Neural cell (in vitro differentiated cells): ENCODE data around the gene ZFY. TPM values are rescaled to one million over a fixed set of nuclear protein-coding genes. Genes with fewer than 3 reads are reported as not detected.
"Not testable (repeated sequence)": the region's sequence is repeated elsewhere in the genome, so short reads cannot be mapped to it uniquely, and the experiment has no call there.

Experiments used
- H2AFZ ChIP-seq: fragments of 200-600, 300-800 bp; sonication (generic), shearing (Covaris generic); 2 replicates; pipeline ENCODE4 v1.6.0; 2014; ENCODE audit warnings: low read depth, mild to moderate bottlenecking, antibody characterized with exemption, low read length, moderate library complexity
- H3F3A ChIP-seq: fragments of 200-600 bp; shearing (Covaris generic); 2 replicates; pipeline ENCODE4 v1.6.1; 2016; ENCODE audit warnings: mild to moderate bottlenecking, moderate library complexity, mixed read lengths, antibody characterized with exemption, low read length; ENCODE audit not compliant: insufficient read depth, poor library complexity, severe bottlenecking
- H3K27ac ChIP-seq: fragments of 200-600, 300-800 bp; sonication (generic), shearing (Covaris generic); 2 replicates; pipeline ENCODE4 v1.5.1; 2014; ENCODE audit warnings: mild to moderate bottlenecking, low read length, moderate library complexity
- H3K27me3 ChIP-seq: fragments of 300-800, 200-600 bp; sonication (generic), shearing (Covaris generic); 2 replicates; pipeline ENCODE4 v1.6.0; 2014; ENCODE audit warnings: mild to moderate bottlenecking, low read depth, low read length, moderate library complexity; ENCODE audit not compliant: insufficient read depth
- H3K36me3 ChIP-seq: fragments of 300-800, 200-600 bp; sonication (generic), shearing (Covaris generic); 2 replicates; pipeline ENCODE4 v1.5.1; 2014; ENCODE audit warnings: mild to moderate bottlenecking, antibody characterized with exemption, low read length, moderate library complexity; ENCODE audit not compliant: insufficient read depth
- H3K4me2 ChIP-seq: fragments of 300-800, 200-600 bp; sonication (generic), shearing (Covaris generic); 2 replicates; pipeline ENCODE4 v1.6.0; 2014; ENCODE audit warnings: mild to moderate bottlenecking, low read length
- H3K4me3 ChIP-seq: fragments of 300-800, 200-600 bp; sonication (generic), shearing (Covaris generic); 2 replicates; pipeline ENCODE4 v1.5.1; 2014; ENCODE audit warnings: mild to moderate bottlenecking, low read length, moderate library complexity
- H3K79me2 ChIP-seq: fragments of 200-600 bp; shearing (Covaris generic); replicated peaks from 2 replicates; pipeline ENCODE4 v1.6.0; 2014; ENCODE audit warnings: mild to moderate bottlenecking, low read length, moderate library complexity; ENCODE audit not compliant: insufficient read depth
- H3K9ac ChIP-seq: fragments of 300-800, 200-600 bp; sonication (generic), shearing (Covaris generic); 2 replicates; pipeline ENCODE4 v1.6.1; 2016; ENCODE audit warnings: mild to moderate bottlenecking, low read length, mixed read lengths
- H3K9me2 ChIP-seq: fragments of 200-600 bp; shearing (Covaris generic); 2 replicates; pipeline ENCODE4 v1.6.1; 2016; ENCODE audit warnings: mild to moderate bottlenecking, low read length, mixed read lengths; ENCODE audit not compliant: insufficient read depth
- H3K9me3 ChIP-seq: fragments of 200-600, 300-800 bp; sonication (generic), shearing (Covaris generic); 2 replicates; pipeline ENCODE4 v1.6.1; 2016; ENCODE audit warnings: mild to moderate bottlenecking, mixed run types, low read length, moderate library complexity, mixed read lengths
- H4K20me1 ChIP-seq: fragments of 200-600 bp; shearing (Covaris generic); 2 replicates; pipeline ENCODE4 v1.6.1; 2016; ENCODE audit warnings: mild to moderate bottlenecking, mixed run types; ENCODE audit not compliant: insufficient read depth
- EP300 ChIP-seq: fragments of 450-650 bp; conservative IDR thresholded peaks from 2 replicates; pipeline ENCODE4 v1.6.1; 2014; ENCODE audit warnings: antibody characterized with exemption, mild to moderate bottlenecking, moderate library complexity; ENCODE audit not compliant: poor library complexity, severe bottlenecking
- EZH2 ChIP-seq: fragments of 200-600, 300-800 bp; shearing (Covaris generic), sonication (generic); IDR thresholded peaks from 2 replicates; pipeline ENCODE4 v1.6.1; 2014; ENCODE audit warnings: antibody characterized with exemption, low read length, borderline replicate concordance, mild to moderate bottlenecking; ENCODE audit not compliant: insufficient read depth, poor library complexity, severe bottlenecking
- MXI1 ChIP-seq: fragments of 450-650 bp; conservative IDR thresholded peaks from 2 replicates; pipeline ENCODE4 v1.6.1; 2014; ENCODE audit warnings: antibody characterized with exemption, mild to moderate bottlenecking; ENCODE audit not compliant: poor library complexity, severe bottlenecking
- POLR2AphosphoS5 ChIP-seq: IDR thresholded peaks from 2 replicates; pipeline ENCODE4 v1.6.1; 2012
- RAD21 ChIP-seq: fragments of 450-650 bp; conservative IDR thresholded peaks from 2 replicates; pipeline ENCODE4 v1.6.1; 2014; ENCODE audit warnings: antibody characterized with exemption, mild to moderate bottlenecking, moderate library complexity
- SMC3 ChIP-seq: fragments of 450-650 bp; conservative IDR thresholded peaks from 2 replicates; pipeline ENCODE4 v1.6.1; 2014; ENCODE audit warnings: antibody characterized with exemption, mild to moderate bottlenecking, moderate library complexity; ENCODE audit not compliant: poor library complexity
- TAF1 ChIP-seq: IDR thresholded peaks from 2 replicates; pipeline ENCODE4 v1.6.1; 2012; ENCODE audit warnings: low read depth
- polyA plus RNA-seq: library from polyadenylated mRNA; depleted of rRNA; stranded (reverse); fragments of >200 nt; gene quantifications from 2 replicates; pipeline ENCODE4 v1.2.3, GENCODE V29; 2014
- TF ChIP-seq, protein P1 (sequence below): fragments of 450-650 bp; IDR thresholded peaks from 2 replicates; pipeline ENCODE4 v1.5.1; 2014; ENCODE audit warnings: antibody characterized with exemption, mild to moderate bottlenecking, moderate library complexity; ENCODE audit not compliant: poor library complexity, severe bottlenecking
- TF ChIP-seq, protein P2 (sequence below): IDR thresholded peaks from 2 replicates; pipeline ENCODE4 v1.6.1; 2012; ENCODE audit warnings: borderline replicate concordance

Gene ZFY
- polyA plus RNA-seq, 1 donor from 2014 or later = 15.5 TPM

DNA sequence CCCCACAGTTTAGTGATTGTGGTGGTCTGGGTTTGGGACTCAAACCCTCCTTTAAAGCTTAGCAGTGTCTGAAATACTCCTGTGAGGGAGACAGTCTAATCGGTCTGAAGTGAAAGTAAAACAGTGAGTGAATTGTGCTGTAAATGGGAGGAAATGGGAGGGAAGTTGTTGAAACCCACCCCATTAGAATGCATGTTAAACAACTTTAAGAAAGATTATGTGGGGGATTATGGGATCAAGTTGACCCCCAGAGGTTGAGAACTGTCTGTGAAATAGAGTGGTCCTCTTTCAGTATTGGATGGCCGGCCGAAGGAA lies 68.3 kb downstream of the ZFY start:
- no peak for TF ChIP-seq RAD21
- TF ChIP-seq EZH2 = no peak
- TF ChIP-seq, protein P1, sequence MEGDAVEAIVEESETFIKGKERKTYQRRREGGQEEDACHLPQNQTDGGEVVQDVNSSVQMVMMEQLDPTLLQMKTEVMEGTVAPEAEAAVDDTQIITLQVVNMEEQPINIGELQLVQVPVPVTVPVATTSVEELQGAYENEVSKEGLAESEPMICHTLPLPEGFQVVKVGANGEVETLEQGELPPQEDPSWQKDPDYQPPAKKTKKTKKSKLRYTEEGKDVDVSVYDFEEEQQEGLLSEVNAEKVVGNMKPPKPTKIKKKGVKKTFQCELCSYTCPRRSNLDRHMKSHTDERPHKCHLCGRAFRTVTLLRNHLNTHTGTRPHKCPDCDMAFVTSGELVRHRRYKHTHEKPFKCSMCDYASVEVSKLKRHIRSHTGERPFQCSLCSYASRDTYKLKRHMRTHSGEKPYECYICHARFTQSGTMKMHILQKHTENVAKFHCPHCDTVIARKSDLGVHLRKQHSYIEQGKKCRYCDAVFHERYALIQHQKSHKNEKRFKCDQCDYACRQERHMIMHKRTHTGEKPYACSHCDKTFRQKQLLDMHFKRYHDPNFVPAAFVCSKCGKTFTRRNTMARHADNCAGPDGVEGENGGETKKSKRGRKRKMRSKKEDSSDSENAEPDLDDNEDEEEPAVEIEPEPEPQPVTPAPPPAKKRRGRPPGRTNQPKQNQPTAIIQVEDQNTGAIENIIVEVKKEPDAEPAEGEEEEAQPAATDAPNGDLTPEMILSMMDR = no peak
- TF ChIP-seq, protein P2, sequence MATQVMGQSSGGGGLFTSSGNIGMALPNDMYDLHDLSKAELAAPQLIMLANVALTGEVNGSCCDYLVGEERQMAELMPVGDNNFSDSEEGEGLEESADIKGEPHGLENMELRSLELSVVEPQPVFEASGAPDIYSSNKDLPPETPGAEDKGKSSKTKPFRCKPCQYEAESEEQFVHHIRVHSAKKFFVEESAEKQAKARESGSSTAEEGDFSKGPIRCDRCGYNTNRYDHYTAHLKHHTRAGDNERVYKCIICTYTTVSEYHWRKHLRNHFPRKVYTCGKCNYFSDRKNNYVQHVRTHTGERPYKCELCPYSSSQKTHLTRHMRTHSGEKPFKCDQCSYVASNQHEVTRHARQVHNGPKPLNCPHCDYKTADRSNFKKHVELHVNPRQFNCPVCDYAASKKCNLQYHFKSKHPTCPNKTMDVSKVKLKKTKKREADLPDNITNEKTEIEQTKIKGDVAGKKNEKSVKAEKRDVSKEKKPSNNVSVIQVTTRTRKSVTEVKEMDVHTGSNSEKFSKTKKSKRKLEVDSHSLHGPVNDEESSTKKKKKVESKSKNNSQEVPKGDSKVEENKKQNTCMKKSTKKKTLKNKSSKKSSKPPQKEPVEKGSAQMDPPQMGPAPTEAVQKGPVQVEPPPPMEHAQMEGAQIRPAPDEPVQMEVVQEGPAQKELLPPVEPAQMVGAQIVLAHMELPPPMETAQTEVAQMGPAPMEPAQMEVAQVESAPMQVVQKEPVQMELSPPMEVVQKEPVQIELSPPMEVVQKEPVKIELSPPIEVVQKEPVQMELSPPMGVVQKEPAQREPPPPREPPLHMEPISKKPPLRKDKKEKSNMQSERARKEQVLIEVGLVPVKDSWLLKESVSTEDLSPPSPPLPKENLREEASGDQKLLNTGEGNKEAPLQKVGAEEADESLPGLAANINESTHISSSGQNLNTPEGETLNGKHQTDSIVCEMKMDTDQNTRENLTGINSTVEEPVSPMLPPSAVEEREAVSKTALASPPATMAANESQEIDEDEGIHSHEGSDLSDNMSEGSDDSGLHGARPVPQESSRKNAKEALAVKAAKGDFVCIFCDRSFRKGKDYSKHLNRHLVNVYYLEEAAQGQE = no peak
- TF ChIP-seq SMC3 = no peak
- Histone ChIP-seq H3F3A (no peaks in the 10 kb centered on the region), H3K9me2 (no peaks in the 10 kb centered on the region), H3K27me3 (no peaks in the 10 kb centered on the region), H3K9ac (no peak overlapping the region), H2AFZ (no peak overlapping the region), H3K9me3 (no peaks in the 10 kb centered on the region), H3K4me2 (no peak overlapping the region), H3K79me2 (no peaks in the 10 kb centered on the region), H3K27ac (no peak overlapping the region), H4K20me1 (no peaks in the 10 kb centered on the region), H3K4me3 (no peak overlapping the region), H3K36me3 (no peaks in the 10 kb centered on the region)

DNA sequence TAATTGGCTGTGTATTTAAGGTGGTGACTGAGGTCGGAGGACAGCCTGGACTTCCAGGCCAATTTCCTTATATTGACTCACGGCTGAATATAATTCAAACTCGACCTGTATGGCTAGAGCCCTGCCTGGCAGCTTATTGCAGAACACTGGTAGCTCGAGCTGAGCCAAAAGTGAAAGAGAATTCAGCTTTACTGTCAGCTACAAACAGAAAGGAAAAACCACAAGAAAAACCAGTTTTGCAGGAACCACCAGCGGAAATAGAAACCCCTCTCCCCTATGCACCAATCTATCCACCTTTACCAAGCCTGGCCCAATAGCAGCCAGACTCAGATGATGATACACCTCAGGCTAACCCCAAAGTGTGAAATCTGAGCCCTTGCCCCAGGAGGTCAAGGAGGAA lies 68.7 kb downstream of the ZFY start:
- Histone ChIP-seq H3F3A (no peaks in the 10 kb centered on the region), H3K9me2 (no peaks in the 10 kb centered on the region), H3K79me2 (no peaks in the 10 kb centered on the region), H3K27me3 (no peaks in the 10 kb centered on the region), H3K27ac (no peak overlapping the region), H3K4me2 (no peak overlapping the region), H3K9me3 (no peaks in the 10 kb centered on the region), H2AFZ (no peak overlapping the region), H3K4me3 (no peak overlapping the region), H4K20me1 (no peaks in the 10 kb centered on the region), H3K9ac (no peak overlapping the region), H3K36me3 (no peaks in the 10 kb centered on the region)
- TF ChIP-seq EP300 (no peak), MXI1 (no peak), SMC3 (no peak), EZH2 (no peak), TAF1 (no peak), RAD21 (no peak), POLR2AphosphoS5 (no peak)
- TF ChIP-seq, protein P2 = no peak
- TF ChIP-seq, protein P1 = no peak

DNA sequence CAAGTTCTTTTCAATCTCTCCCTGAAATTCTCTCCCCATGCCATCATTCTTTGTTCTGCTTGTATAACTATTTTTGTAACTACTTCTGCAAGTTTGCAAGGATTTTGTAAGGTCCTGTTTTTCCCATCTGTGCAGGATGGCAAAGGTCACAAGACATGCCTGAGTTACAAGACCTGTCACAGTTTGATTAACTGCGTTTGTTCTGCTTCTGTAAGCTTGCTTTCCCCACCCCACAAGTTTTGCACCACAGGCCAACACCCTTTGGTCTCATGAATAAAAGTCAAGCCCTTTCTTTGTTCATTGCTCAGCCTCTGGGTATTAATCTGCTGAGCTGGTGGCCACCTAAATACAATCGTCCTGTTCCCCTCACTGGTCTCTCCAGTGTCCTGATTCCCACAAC lies 70.8 kb downstream of the ZFY start:
- not testable (repeated sequence) for H3K9me3 ChIP-seq, H3K27me3 ChIP-seq, H3K4me3 ChIP-seq, H3K9me2 ChIP-seq, H2AFZ ChIP-seq, H3K36me3 ChIP-seq, H3K27ac ChIP-seq, H3F3A ChIP-seq, H3K4me2 ChIP-seq, H3K9ac ChIP-seq, H3K79me2 ChIP-seq, H4K20me1 ChIP-seq
